HepG2 (cell line): ENCODE measurements around the gene NEK7. TPM values are rescaled to one million over a fixed set of nuclear protein-coding genes. Genes with fewer than 3 reads are reported as not detected.

Experiments
- ATAC-seq: fragments of 200-7000 bp; cut with Tn5 transposase; 3 replicates; pipeline ENCODE4 v1.9.1; 2020; ENCODE audit warnings: mild to moderate bottlenecking, moderate library complexity
- BruUV-seq: library from RNA; stranded (reverse); fragments of 400-500 nt; replicated peaks from 2 replicates; lab custom pipeline; 2021; lab: Mats Ljungman, UMichigan
- CTCF ChIA-PET: fragments of 300-600 bp; formaldehyde crosslinking; extraction: SDS; loops from one replicate; lab custom pipeline; 2021; ENCODE audit warnings: low total read pairs, inconsistent platforms, low intra/inter-chr PET ratio; lab: Yijun Ruan, JAX
- POLR2A ChIA-PET: fragments of 350-600 bp; sonication (Branson Sonifier 250); formaldehyde crosslinking; loops from one replicate; lab custom pipeline; 2020; ENCODE audit warnings: antibody characterized with exemption, inconsistent platforms; lab: Yijun Ruan, JAX
- DNase-seq: peaks from one replicate; pipeline ENCODE4 v3.0.0-alpha.2; 2015; ENCODE audit warnings: low spot score
- FAIRE-seq: peaks from 3 replicates; lab custom pipeline; 2011; peaks lifted over from hg19 to GRCh38; lab: Jason Lieb, UNC
- H2AFZ ChIP-seq: one replicate; pipeline ENCODE4 v1.6.1; 2011; ENCODE audit warnings: low read length, inconsistent platforms
- H3K27ac ChIP-seq: fragments of 300-600 bp; 3 replicates; pipeline ENCODE4 v1.8.0; 2011; ENCODE audit warnings: mixed run types, mild to moderate bottlenecking, mixed read lengths, low read length, inconsistent platforms; ENCODE audit not compliant: insufficient read depth; ENCODE audit errors: extremely low read length
- H3K27me3 ChIP-seq, 2 experiments: fragments of 200-600 bp in 1 of 2; 2 replicates in 1 of 2; 3 replicates in 1 of 2; pipeline versions ENCODE4 v1.6.0 to v1.8.0; 2011; ENCODE audit warnings: low read length in 2 of 2, mild to moderate bottlenecking in 2 of 2, moderate library complexity in 2 of 2, inconsistent platforms in 1 of 2; ENCODE audit not compliant: insufficient read depth in 2 of 2, control insufficient read depth in 1 of 2
- H3K36me3 ChIP-seq, 2 experiments: fragments of 200-600 bp in 1 of 2; replicated peaks in 1 of 2; 2 replicates in 1 of 2; 3 replicates in 1 of 2; pipeline versions ENCODE4 v1.5.1 to v1.8.0; 2011; ENCODE audit warnings: low read length in 2 of 2, inconsistent platforms in 1 of 2; ENCODE audit not compliant: insufficient read depth in 2 of 2, control insufficient read depth in 1 of 2
- H3K4me1 ChIP-seq: 2 replicates; pipeline ENCODE4 v1.5.1; 2012; ENCODE audit warnings: low read length, inconsistent platforms; ENCODE audit not compliant: insufficient read depth
- H3K4me2 ChIP-seq: 2 replicates; pipeline ENCODE4 v1.6.0; 2011; ENCODE audit warnings: low read depth, low read length, inconsistent platforms
- H3K4me3 ChIP-seq, 3 experiments: fragments of 200-600 bp in 1 of 3; sonication (generic), shearing (Covaris generic) in 1 of 3; replicated peaks in 1 of 3; 2 replicates each; pipeline ENCODE4 v1.5.1; 2011 to 2016; ENCODE audit warnings: low read length in 3 of 3, inconsistent platforms in 2 of 3, low read depth in 2 of 3, mild to moderate bottlenecking in 2 of 3, control low read depth in 1 of 3, mixed read lengths in 1 of 3; ENCODE audit not compliant: insufficient read depth in 1 of 3
- H3K79me2 ChIP-seq: one replicate; pipeline ENCODE4 v1.6.1; 2011; ENCODE audit warnings: low read length, inconsistent platforms; ENCODE audit not compliant: insufficient read depth
- H3K9ac ChIP-seq: 2 replicates; pipeline ENCODE4 v1.6.0; 2011; ENCODE audit warnings: mild to moderate bottlenecking, low read depth, low read length, inconsistent platforms; ENCODE audit not compliant: insufficient read depth
- H3K9me3 ChIP-seq: 2 replicates; pipeline ENCODE4 v1.5.1; 2012; ENCODE audit warnings: mild to moderate bottlenecking, low read length
- H4K20me1 ChIP-seq: 2 replicates; pipeline ENCODE4 v1.6.0; 2011; ENCODE audit warnings: inconsistent platforms, mild to moderate bottlenecking, low read length, moderate library complexity; ENCODE audit not compliant: insufficient read depth
- GTF2F1 ChIP-seq: fragments of 150-350 bp; IDR thresholded peaks from 2 replicates; pipeline ENCODE4 v1.6.1; 2014; ENCODE audit warnings: low read length
- RARA ChIP-seq: IDR thresholded peaks from 2 replicates; pipeline ENCODE4 v1.6.1; 2016; ENCODE audit warnings: missing genetic modification reagents, missing compliant biosample characterization
- ZKSCAN5 ChIP-seq: sonication (generic); formaldehyde crosslinking; IDR thresholded peaks from 2 replicates; pipeline ENCODE4 v1.5.1; 2020; ENCODE audit warnings: mild to moderate bottlenecking, missing genetic modification reagents
- ZNF350 ChIP-seq: sonication (generic); formaldehyde crosslinking; IDR thresholded peaks from 2 replicates; pipeline ENCODE4 v1.4.0; 2020; ENCODE audit warnings: mild to moderate bottlenecking, low read depth, missing genetic modification reagents, borderline replicate concordance
- ZNF407 ChIP-seq: sonication (generic); formaldehyde crosslinking; IDR thresholded peaks from one replicate; pipeline ENCODE4 v1.5.1; 2020; ENCODE audit warnings: mild to moderate bottlenecking, missing genetic modification reagents; ENCODE audit errors: not compliant biosample characterization
- ZNF432 ChIP-seq: sonication (generic); formaldehyde crosslinking; IDR thresholded peaks from 2 replicates; pipeline ENCODE4 v1.5.0; 2020; ENCODE audit warnings: missing genetic modification reagents, mild to moderate bottlenecking, borderline replicate concordance
- ZNF672 ChIP-seq: sonication (generic); formaldehyde crosslinking; IDR thresholded peaks from 2 replicates; pipeline ENCODE4 v1.8.1; 2022; ENCODE audit warnings: missing genetic modification reagents
- WGBS: methylation state at CpG from one replicate; pipeline ENCODE4 v1.1.6; 2017; ENCODE audit warnings: low lambda C conversion rate; 5-methylcytosine and 5-hydroxymethylcytosine counted together
- in situ Hi-C: cut with HindIII; loops from 2 replicates; pipeline ENCODE4 v1.10.0; 2017; ENCODE audit warnings: low pct_unique_long_range_greater_than_20kb; ENCODE audit not compliant: extremely low pct_ligation_motif_present
- intact Hi-C: fragments of 100-400 bp; cut with micrococcal nuclease; formaldehyde crosslinking; loops from one replicate; pipeline ENCODE4 v1.10.0; 2022; ENCODE audit not compliant: unreplicated experiment
- polyA plus RNA-seq, 8 experiments: library from polyadenylated mRNA; depleted of rRNA in 3 of 8; stranded (reverse) in 7 of 8; unstranded in 1 of 8; fragments of >200 nt; fragmentation: Illumina TruSeq in 4 of 8; extraction: Trizol in 4 of 8; gene quantifications; 2 replicates each; pipeline versions ENCODE4 v1.2.1 to v1.2.3, GENCODE V29; 2011 to 2016; ENCODE audit warnings: low read depth in 4 of 8, missing spikeins in 1 of 8, mixed read lengths in 1 of 8; ENCODE audit not compliant: insufficient read depth in 1 of 8
- total RNA-seq, 5 experiments: library from RNA; depleted of rRNA; stranded (reverse); fragments of >200 nt; fragmentation: Illumina TruSeq; extraction: Trizol; gene quantifications; 2 replicates each; pipeline ENCODE4 v1.2.3, GENCODE V29; 2016; ENCODE audit warnings: low read depth in 1 of 5

Gene NEK7
- total and polyA plus RNA-seq, 2 of the 13 experiments (the other 11 are each of a cell fraction or from before 2014, with no cell fraction given): 18.1 to 19.2 TPM

DNA sequence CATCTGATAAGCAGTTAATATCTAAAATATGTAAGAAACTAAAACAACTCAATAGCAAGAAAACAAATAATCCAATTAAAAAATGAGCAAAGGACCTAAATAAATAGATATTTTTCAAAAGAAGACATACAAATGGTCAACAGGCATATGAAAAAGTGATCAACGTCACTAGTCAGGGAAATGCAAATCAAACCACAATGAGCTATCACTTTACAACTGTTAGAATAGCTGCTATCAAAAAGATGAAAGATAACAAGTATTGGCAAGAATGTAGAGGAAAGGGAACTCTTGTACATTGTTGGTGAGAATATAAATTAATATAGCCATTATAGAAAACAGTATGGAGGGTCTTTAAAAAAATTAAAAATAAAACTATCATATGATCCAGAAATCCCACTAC, 40.7 kb upstream of the NEK7 start:
- FAIRE-seq: no peak
- POLR2A ChIA-PET: no interaction called here

More for the DNA sequence above, 40.7 kb upstream of the NEK7 start:
- TF ChIP-seq GTF2F1: no peak
- TF ChIP-seq ZNF407 (CRISPR knock-in tag): no peak
- TF ChIP-seq ZNF672 (CRISPR knock-in tag): no peak
- TF ChIP-seq ZKSCAN5 (CRISPR knock-in tag): no peak
- TF ChIP-seq ZNF350 (CRISPR knock-in tag): no peak
- TF ChIP-seq RARA (CRISPR knock-in tag): no peak
- no peak for TF ChIP-seq ZNF432 (CRISPR knock-in tag)
- Histone ChIP-seq H4K20me1 (no peaks in the 10 kb centered on the region), H3K79me2 (no peaks in the 10 kb centered on the region), H3K4me2 (no peak overlapping the region), H3K9me3 (no peaks in the 10 kb centered on the region), H2AFZ (no peak overlapping the region), H3K4me1 (no peaks in the 10 kb centered on the region), H3K9ac (no peak overlapping the region), H3K27ac (no peak overlapping the region), H3K36me3 (no peaks in the 10 kb centered on the region), H3K4me3 (no peak overlapping the region), H3K27me3 (no peaks in the 10 kb centered on the region)
- DNase-seq (no peak), ATAC-seq (no peak)
- intact Hi-C loops: no loop called here
- WGBS: 23% methylated on average over 1 of the region's 1 CpG
- in situ Hi-C loops: no loop called here
- BruUV-seq: no TSS peak
- CTCF ChIA-PET: no interaction called here
